Measurements from ENCODE around the gene RPGRIP1.

RPGRIP1 gene

DNA sequence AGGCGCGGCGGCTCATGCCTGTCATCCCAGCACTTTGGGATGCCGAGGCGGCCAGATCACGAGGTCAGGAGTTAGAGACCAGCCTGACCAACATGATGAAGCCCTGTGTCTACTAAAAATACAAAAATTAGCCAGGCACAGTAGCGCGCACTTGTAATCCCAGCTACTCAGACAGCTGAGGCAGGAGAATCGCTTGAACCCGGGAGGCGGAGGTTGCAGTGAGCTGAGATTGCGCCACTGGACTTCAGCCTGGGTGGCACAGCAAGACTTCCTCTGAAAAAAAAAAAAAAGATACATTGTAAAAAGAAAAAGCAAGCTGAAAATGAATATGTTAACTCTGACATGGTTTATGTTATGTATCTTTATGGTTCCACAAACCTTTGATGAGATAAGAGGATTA lies 33.6 kb downstream of the RPGRIP1 start:
- no peak for TF ChIP-seq PAX5 (IDR thresholded peaks at IDR 0.05; ENCODE audit: insufficient read depth, low read length, severe bottlenecking)
- no peak for TF ChIP-seq POLR2A (IDR thresholded peaks at IDR 0.05; ENCODE audit: low read depth, low read length)
- TF ChIP-seq SPI1 (IDR thresholded peaks at IDR 0.05; ENCODE audit: low read depth, low read length): no peak
- DNase-seq (ENCODE audit: insufficient read length, low spot score) (no peak), FAIRE-seq (no peak)

DNA sequence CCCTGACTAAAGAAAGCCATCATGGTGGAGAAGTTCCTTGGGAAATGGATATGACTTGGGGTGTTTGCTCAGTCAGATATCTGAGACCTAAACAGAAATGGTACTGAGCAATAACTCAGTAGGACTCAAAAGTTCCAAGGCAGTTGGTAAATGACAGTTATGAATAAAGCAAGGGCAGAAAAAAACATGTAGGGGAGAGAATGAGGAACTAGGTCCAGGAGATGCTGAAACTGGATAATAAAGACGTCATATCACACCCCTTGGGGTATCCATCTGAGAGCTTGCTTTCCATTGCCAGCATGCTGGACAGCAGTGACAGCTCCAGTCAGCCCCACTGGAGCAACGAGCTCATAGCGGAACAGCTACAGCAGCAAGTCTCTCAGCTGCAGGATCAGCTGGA lies 37.5 kb downstream of the RPGRIP1 start:
- FAIRE-seq (no peak), DNase-seq (ENCODE audit: insufficient read length, low spot score) (peak; percentile 30)
- TF ChIP-seq SPI1 (IDR thresholded peaks at IDR 0.05; ENCODE audit: low read depth, low read length): peak; percentile 72
- TF ChIP-seq TAF1 (IDR thresholded peaks at IDR 0.05; ENCODE audit: low read depth, low read length): no peak
- TF ChIP-seq POU2F2 (IDR thresholded peaks at IDR 0.05; ENCODE audit: low read depth, low read length): no peak
- no peak for TF ChIP-seq PAX5 (IDR thresholded peaks at IDR 0.05; ENCODE audit: insufficient read depth, low read length, severe bottlenecking)

DNA sequence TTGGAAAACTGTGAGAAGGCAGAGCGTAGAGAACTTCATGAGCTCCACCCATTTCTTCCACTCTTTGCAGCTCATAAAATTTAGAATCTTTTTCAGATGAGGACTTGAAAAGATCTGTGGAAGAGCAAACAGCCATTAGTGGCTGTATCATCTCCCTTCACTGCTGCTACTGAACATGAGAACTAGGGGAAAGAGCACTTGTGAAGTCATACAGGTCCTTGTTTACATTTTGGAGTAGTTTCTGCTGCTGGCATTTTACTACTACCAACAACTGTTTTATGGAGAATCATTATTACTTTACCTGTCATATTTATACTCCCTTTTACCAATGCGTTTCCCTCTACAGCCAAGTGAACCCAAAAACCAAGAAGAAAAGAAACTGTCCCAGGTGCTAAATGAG lies 41.0 kb downstream of the RPGRIP1 start:
- FAIRE-seq (no peak), DNase-seq (ENCODE audit: insufficient read length, low spot score) (no peak)
- TF ChIP-seq TAF1 (IDR thresholded peaks at IDR 0.05; ENCODE audit: low read depth, low read length) (no peak), POU2F2 (IDR thresholded peaks at IDR 0.05; ENCODE audit: low read depth, low read length) (no peak), POLR2AphosphoS5 (IDR thresholded peaks at IDR 0.05; ENCODE audit: low read depth, low read length) (no peak), POLR2A (IDR thresholded peaks at IDR 0.05; ENCODE audit: low read depth, low read length) (no peak)

DNA sequence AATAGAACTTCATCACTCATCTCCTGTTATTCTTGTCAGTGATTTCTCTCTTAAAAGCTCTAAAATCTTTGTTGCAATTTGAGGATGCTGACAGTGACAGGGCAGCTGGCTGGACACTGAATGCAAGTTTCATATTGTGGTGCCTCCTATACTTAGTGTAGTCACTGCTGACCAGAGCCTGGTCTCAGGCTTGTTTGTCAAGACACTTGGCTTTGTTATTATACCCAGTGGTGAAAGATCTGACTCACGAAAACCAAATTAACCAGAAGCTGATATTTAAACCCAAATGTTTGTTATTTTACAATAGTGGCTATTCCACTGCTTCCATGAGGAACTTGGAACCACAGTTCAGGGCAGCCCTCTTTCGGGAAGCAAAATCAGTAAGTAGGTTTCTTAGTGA lies 42.8 kb downstream of the RPGRIP1 start:
- no peak for FAIRE-seq
- no peak for DNase-seq (ENCODE audit: insufficient read length, low spot score)
- TF ChIP-seq PAX5 (IDR thresholded peaks at IDR 0.05; ENCODE audit: insufficient read depth, low read length, severe bottlenecking) (no peak), POU2F2 (IDR thresholded peaks at IDR 0.05; ENCODE audit: low read depth, low read length) (no peak), POLR2AphosphoS5 (IDR thresholded peaks at IDR 0.05; ENCODE audit: low read depth, low read length) (no peak), POLR2A (IDR thresholded peaks at IDR 0.05; ENCODE audit: low read depth, low read length) (no peak), SPI1 (IDR thresholded peaks at IDR 0.05; ENCODE audit: low read depth, low read length) (no peak), TAF1 (IDR thresholded peaks at IDR 0.05; ENCODE audit: low read depth, low read length) (no peak)

DNA sequence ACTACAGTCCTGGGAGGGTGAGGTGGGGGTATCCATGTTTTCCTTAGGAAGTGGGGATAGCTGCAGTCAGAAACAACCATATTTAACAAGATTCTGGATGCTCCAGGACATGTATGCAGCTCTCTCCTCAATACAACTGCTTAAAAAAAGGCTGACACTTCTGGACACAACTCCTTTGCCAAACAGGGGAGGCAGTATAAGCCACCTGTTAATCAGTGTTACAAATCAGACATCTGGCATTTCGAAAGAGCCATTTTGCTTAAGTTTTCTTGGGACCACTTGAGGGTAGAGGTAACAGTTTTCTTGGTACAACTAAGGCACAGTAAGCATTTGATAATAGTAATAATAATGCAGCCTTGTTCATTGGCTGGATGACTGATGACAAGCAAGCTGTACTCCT lies 47.1 kb downstream of the RPGRIP1 start:
- no peak for TF ChIP-seq PAX5 (IDR thresholded peaks at IDR 0.05; ENCODE audit: insufficient read depth, low read length, severe bottlenecking)
- TF ChIP-seq POU2F2 (IDR thresholded peaks at IDR 0.05; ENCODE audit: low read depth, low read length): no peak
- TF ChIP-seq POLR2AphosphoS5 (IDR thresholded peaks at IDR 0.05; ENCODE audit: low read depth, low read length): no peak
- TF ChIP-seq TAF1 (IDR thresholded peaks at IDR 0.05; ENCODE audit: low read depth, low read length): no peak
- TF ChIP-seq SPI1 (IDR thresholded peaks at IDR 0.05; ENCODE audit: low read depth, low read length): no peak
- TF ChIP-seq POLR2A (IDR thresholded peaks at IDR 0.05; ENCODE audit: low read depth, low read length): no peak
- FAIRE-seq (no peak), DNase-seq (ENCODE audit: insufficient read length, low spot score) (no peak)

Data from GM12891 (cell line).